Activated T-cell treated with anti-CD3 and anti-CD28 coated beads for 4 hours (primary cell): ENCODE data around the gene QARS1.
A peak's percentile ranks its signal among the peaks of the same experiment; 100 is the strongest.

ENCODE experiments used
- DNase-seq: peaks from one replicate; pipeline ENCODE4 v3.0.0-alpha.2; 2020

The QARS1 gene

GRCh38 chr3:49104427-49105291 is at the start of gene QARS1:
Gene QARS1, minus strand, starts transcription at chr3:49104757. Its CDS starts 24 bp downstream, at chr3:49104733.
- peak; percentile 78 for DNase-seq

GRCh38 chr3:49153349-49153912 is 48.9 kb upstream of the QARS1 start:
- no peak for DNase-seq

- no peak for DNase-seq
These were observed 47.1 kb upstream of the QARS1 start for GRCh38 chr3:49151610-49152009.

GRCh38 chr3:49148159-49148558 is 43.6 kb upstream of the QARS1 start:
- no peak for DNase-seq

- DNase-seq, result no peak
These were observed 35.5 kb upstream of the QARS1 start for GRCh38 chr3:49140080-49140479.

GRCh38 chr3:49135499-49135898 is 30.9 kb upstream of the QARS1 start:
- no peak for DNase-seq

- DNase-seq, result no peak
These were observed 30.1 kb upstream of the QARS1 start for GRCh38 chr3:49134471-49135265.

- DNase-seq, result no peak
These were observed 28.8 kb upstream of the QARS1 start for GRCh38 chr3:49133226-49133951.

GRCh38 chr3:49132437-49133225 is 28.1 kb upstream of the QARS1 start, which contains the start of gene LAMB2:
Gene LAMB2, minus strand, starts transcription at chr3:49133050. Its CDS starts 183 bp downstream, at chr3:49132867.
- no peak for DNase-seq

- DNase-seq, result no peak
These were observed 27.5 kb upstream of the QARS1 start for GRCh38 chr3:49132073-49132436.

GRCh38 chr3:49131576-49131975 is 27.0 kb upstream of the QARS1 start:
- no peak for DNase-seq

GRCh38 chr3:49131040-49131439 is 26.5 kb upstream of the QARS1 start:
- DNase-seq, result no peak

GRCh38 chr3:49124991-49125670 is 20.6 kb upstream of the QARS1 start:
- no peak for DNase-seq

- no peak for DNase-seq
These were observed 19.6 kb upstream of the QARS1 start for GRCh38 chr3:49124203-49124602.

GRCh38 chr3:49123687-49124086 is 19.1 kb upstream of the QARS1 start:
- no peak for DNase-seq

- no peak for DNase-seq
These were observed 18.5 kb upstream of the QARS1 start for GRCh38 chr3:49122886-49123545.

- no peak for DNase-seq
These were observed 17.9 kb upstream of the QARS1 start for GRCh38 chr3:49122451-49122850.

- DNase-seq, result no peak
These were observed 17.5 kb upstream of the QARS1 start for GRCh38 chr3:49122022-49122421.

GRCh38 chr3:49121132-49121736 is 16.7 kb upstream of the QARS1 start:
- no peak for DNase-seq

GRCh38 chr3:49120438-49121131 is 16.0 kb upstream of the QARS1 start, which contains the start of gene USP19:
Gene USP19, minus strand, starts transcription at chr3:49120823. Its CDS starts 1,678 bp downstream, at chr3:49119145.
- peak; percentile 87 for DNase-seq
